ENCODE data around the gene ACKR2.

The ACKR2 gene

DNA sequence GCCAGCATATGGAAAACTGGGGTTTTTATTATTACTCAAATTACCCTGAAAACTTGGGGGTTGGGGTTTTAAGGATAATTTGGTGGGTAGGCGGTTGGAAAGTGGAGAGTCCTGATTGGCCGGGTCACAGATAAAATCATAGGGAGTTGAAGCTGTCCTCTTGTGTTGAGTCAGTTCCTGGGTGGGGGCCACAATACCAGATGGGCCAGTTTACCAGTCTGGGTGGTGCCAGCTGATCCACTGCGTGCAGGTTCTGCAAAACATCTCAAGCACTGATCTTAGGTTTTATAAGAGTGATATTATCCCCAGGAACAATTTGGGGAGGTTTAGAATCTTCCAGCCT, 91.8 kb downstream of the ACKR2 start:
- Histone ChIP-seq H3K27me3 (ENCODE audit: insufficient read depth, low read length) (no peaks in the 10 kb centered on the region), H3K9ac (ENCODE audit: low read depth, low read length) (no peak overlapping the region), H3K4me3 (ENCODE audit: low read length) (no peak overlapping the region), H3K27ac (ENCODE audit: low read length) (no peak overlapping the region), H3K36me3 (ENCODE audit: insufficient read depth, low read depth, low read length) (no peaks in the 10 kb centered on the region), H3K9me3 (ENCODE audit: insufficient read depth, low read depth, low read length) (no peaks in the 10 kb centered on the region), H3K4me1 (ENCODE audit: insufficient read depth, low read length) (peaks cover 1% of the 10 kb centered on the region; the same call in 1 of the 2 replicates)

DNA sequence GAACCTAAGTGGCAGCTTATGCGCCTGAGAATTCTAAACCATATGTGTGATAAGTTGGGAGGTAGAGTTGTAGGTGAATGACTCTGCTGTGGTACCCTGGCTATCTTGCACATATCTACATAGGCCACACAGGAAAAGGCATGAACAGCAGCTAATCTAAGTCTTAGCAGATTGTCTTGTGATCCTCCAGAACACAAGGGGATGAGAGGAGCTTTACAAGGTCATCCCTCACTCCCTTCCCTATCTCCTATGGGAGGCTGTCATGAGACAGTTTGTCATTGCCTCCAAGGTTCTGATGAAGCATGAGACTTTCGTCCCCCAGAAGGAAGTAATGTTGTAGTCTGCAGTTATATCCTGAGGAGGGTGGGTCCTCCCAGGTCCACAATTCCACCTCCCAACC, 93.0 kb downstream of the ACKR2 start:
- Histone ChIP-seq H3K9me3 (ENCODE audit: insufficient read depth, low read depth, low read length) (no peaks in the 10 kb centered on the region), H3K9ac (ENCODE audit: low read depth, low read length) (no peak overlapping the region), H3K27ac (ENCODE audit: low read length) (no peak overlapping the region), H3K4me1 (ENCODE audit: insufficient read depth, low read length) (no peaks in the 10 kb centered on the region), H3K36me3 (ENCODE audit: insufficient read depth, low read depth, low read length) (no peaks in the 10 kb centered on the region), H3K4me3 (ENCODE audit: low read length) (no peak overlapping the region), H3K27me3 (ENCODE audit: insufficient read depth, low read length) (no peaks in the 10 kb centered on the region)

DNA sequence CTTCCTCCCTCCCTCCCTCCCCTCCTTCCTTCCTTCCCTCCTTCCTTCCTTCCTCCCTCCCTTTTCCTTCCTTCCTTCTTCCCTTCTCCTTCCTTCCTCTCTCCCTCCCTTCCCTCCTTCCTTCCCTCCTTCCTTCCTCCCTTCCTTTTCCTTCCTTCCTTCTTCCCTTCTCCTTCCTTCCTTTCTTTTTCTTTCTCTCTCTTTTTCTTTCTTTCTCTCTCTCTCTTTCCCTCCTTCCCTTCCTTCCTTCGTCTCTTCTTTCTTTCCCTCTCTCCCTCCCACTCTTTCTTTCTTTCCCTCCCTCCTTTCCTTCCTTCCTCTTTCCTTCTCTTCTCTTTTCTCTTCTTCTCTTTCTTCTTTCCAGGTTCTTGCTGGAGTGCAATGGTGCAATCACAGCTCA, 94.8 kb downstream of the ACKR2 start:
- Histone ChIP-seq H3K9ac (ENCODE audit: low read depth, low read length) (no peak overlapping the region), H3K9me3 (ENCODE audit: insufficient read depth, low read depth, low read length) (no peaks in the 10 kb centered on the region), H3K36me3 (ENCODE audit: insufficient read depth, low read depth, low read length) (no peaks in the 10 kb centered on the region), H3K4me1 (ENCODE audit: insufficient read depth, low read length) (no peaks in the 10 kb centered on the region), H3K4me3 (ENCODE audit: low read length) (no peak overlapping the region), H3K27ac (ENCODE audit: low read length) (no peak overlapping the region), H3K27me3 (ENCODE audit: insufficient read depth, low read length) (no peaks in the 10 kb centered on the region)

- Histone ChIP-seq H3K4me3 (ENCODE audit: low read length) (no peak overlapping the region), H3K36me3 (ENCODE audit: insufficient read depth, low read depth, low read length) (no peaks in the 10 kb centered on the region), H3K9ac (ENCODE audit: low read depth, low read length) (no peak overlapping the region), H3K4me1 (ENCODE audit: insufficient read depth, low read length) (no peaks in the 10 kb centered on the region), H3K27me3 (ENCODE audit: insufficient read depth, low read length) (no peaks in the 10 kb centered on the region), H3K9me3 (ENCODE audit: insufficient read depth, low read depth, low read length) (0 out of 2 replicates have a peak, but pooled peaks cover 4% of the 10 kb centered on the region), H3K27ac (ENCODE audit: low read length) (no peak overlapping the region)
Observed at GRCh38 chr3:42905740-42906069, 96.5 kb downstream of the ACKR2 start.

GRCh38 chr3:42906070-42906847, 97.0 kb downstream of the ACKR2 start, which contains the start of gene ZNF662:
Gene ZNF662 (plus strand): TSS chr3:42906142. CDS start chr3:42908115, 1,973 bp downstream.
- no peaks in the 10 kb centered on the region for H3K27me3 ChIP-seq (ENCODE audit: insufficient read depth, low read length)
- no peak within 1 kb of the TSS for H3K4me3 ChIP-seq (ENCODE audit: low read length)
- no peak within 1 kb of the TSS for H3K27ac ChIP-seq (ENCODE audit: low read length)
- no peaks in the 10 kb centered on the region for H3K4me1 ChIP-seq (ENCODE audit: insufficient read depth, low read length)
- 0 out of 2 replicates have a peak, but pooled peaks cover 6% of the 10 kb centered on the region for H3K9me3 ChIP-seq (ENCODE audit: insufficient read depth, low read depth, low read length)
- H3K36me3 ChIP-seq (ENCODE audit: insufficient read depth, low read depth, low read length) = no peaks in the 10 kb centered on the region
- no peak within 1 kb of the TSS for H3K9ac ChIP-seq (ENCODE audit: low read depth, low read length)

GRCh38 chr3:42906848-42907183, 97.6 kb downstream of the ACKR2 start:
- H3K9me3 ChIP-seq (ENCODE audit: insufficient read depth, low read depth, low read length) = 0 out of 2 replicates have a peak, but pooled peaks cover 6% of the 10 kb centered on the region
- H3K4me1 ChIP-seq (ENCODE audit: insufficient read depth, low read length) = no peaks in the 10 kb centered on the region
- no peak overlapping the region for H3K27ac ChIP-seq (ENCODE audit: low read length)
- no peaks in the 10 kb centered on the region for H3K27me3 ChIP-seq (ENCODE audit: insufficient read depth, low read length)
- no peak overlapping the region for H3K9ac ChIP-seq (ENCODE audit: low read depth, low read length)
- no peaks in the 10 kb centered on the region for H3K36me3 ChIP-seq (ENCODE audit: insufficient read depth, low read depth, low read length)
- no peak overlapping the region for H3K4me3 ChIP-seq (ENCODE audit: low read length)

- no peaks in the 10 kb centered on the region for H3K27me3 ChIP-seq (ENCODE audit: insufficient read depth, low read length)
- H3K36me3 ChIP-seq (ENCODE audit: insufficient read depth, low read depth, low read length) = no peaks in the 10 kb centered on the region
- peaks cover 16% of the 10 kb centered on the region for H3K9me3 ChIP-seq (ENCODE audit: insufficient read depth, low read depth, low read length)
- no peak overlapping the region for H3K27ac ChIP-seq (ENCODE audit: low read length)
- no peaks in the 10 kb centered on the region for H3K4me1 ChIP-seq (ENCODE audit: insufficient read depth, low read length)
- no peak overlapping the region for H3K9ac ChIP-seq (ENCODE audit: low read depth, low read length)
- H3K4me3 ChIP-seq (ENCODE audit: low read length) = no peak overlapping the region
Observed at GRCh38 chr3:42908675-42909074, 99.4 kb downstream of the ACKR2 start.

DNA sequence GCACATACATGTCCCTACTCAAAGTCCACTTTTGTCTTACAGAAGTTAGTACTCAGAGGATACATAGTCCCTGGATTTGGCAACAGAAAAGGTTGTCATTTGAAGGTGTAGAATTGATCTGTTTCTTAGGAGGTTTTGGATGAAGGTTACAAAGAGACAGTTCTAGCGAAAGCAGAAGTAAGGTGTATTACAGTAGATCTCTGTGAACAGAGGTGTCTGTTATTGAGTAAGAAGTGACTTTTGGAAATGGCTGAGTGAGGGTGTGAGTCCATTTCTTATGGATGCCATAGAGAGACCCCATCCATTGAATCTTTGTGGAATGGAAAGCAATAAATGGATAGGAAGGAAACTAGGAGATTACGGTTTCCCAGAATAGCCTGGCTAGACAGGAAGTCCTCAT, 102.3 kb downstream of the ACKR2 start:
- Histone ChIP-seq H3K4me3 (ENCODE audit: low read length) (no peak overlapping the region), H3K4me1 (ENCODE audit: insufficient read depth, low read length) (no peaks in the 10 kb centered on the region), H3K27me3 (ENCODE audit: insufficient read depth, low read length) (no peaks in the 10 kb centered on the region), H3K9me3 (ENCODE audit: insufficient read depth, low read depth, low read length) (peaks cover 43% of the 10 kb centered on the region), H3K9ac (ENCODE audit: low read depth, low read length) (no peak overlapping the region), H3K27ac (ENCODE audit: low read length) (no peak overlapping the region), H3K36me3 (ENCODE audit: insufficient read depth, low read depth, low read length) (no peaks in the 10 kb centered on the region)

GRCh38 chr3:42914771-42915515, 105.7 kb downstream of the ACKR2 start:
- Histone ChIP-seq H3K9me3 (ENCODE audit: insufficient read depth, low read depth, low read length) (peaks cover 65% of the 10 kb centered on the region), H3K4me3 (ENCODE audit: low read length) (peak overlapping the region; percentile 20; the same call in 1 of the 2 replicates), H3K27ac (ENCODE audit: low read length) (no peak overlapping the region), H3K36me3 (ENCODE audit: insufficient read depth, low read depth, low read length) (no peaks in the 10 kb centered on the region), H3K4me1 (ENCODE audit: insufficient read depth, low read length) (no peaks in the 10 kb centered on the region), H3K9ac (ENCODE audit: low read depth, low read length) (no peak overlapping the region), H3K27me3 (ENCODE audit: insufficient read depth, low read length) (no peaks in the 10 kb centered on the region)
